K562 (cell line): ENCODE measurements around the gene PGM2. TPM values are rescaled to one million over a fixed set of nuclear protein-coding genes. Genes with fewer than 3 reads are reported as not detected.
A peak's percentile ranks its signal among the peaks of the same experiment; 100 is the strongest.

Experiments
- ATAC-seq: fragments of 200-7000 bp; cut with Tn5 transposase; 3 replicates; pipeline ENCODE4 v1.9.1; 2020; ENCODE audit warnings: moderate library complexity
- BruUV-seq: library from RNA; stranded (reverse); fragments of 400-500 nt; replicated peaks from 2 replicates; lab custom pipeline; 2021; lab: Mats Ljungman, UMichigan
- CTCF ChIA-PET: fragments of 300-600 bp; formaldehyde crosslinking; extraction: SDS; loops from one replicate; lab custom pipeline; 2021; ENCODE audit warnings: low intra/inter-chr PET ratio; lab: Yijun Ruan, JAX
- POLR2A ChIA-PET: fragments of 300-600, 350-650 bp; sonication (Branson Sonifier 250); formaldehyde crosslinking; extraction: SDS; loops from one replicate; lab custom pipeline; 2021; ENCODE audit warnings: antibody characterized with exemption, inconsistent platforms; lab: Yijun Ruan, JAX
- DNase-seq, 4 experiments: peaks; one replicate each; pipeline versions ENCODE4 v3.0.0 to v3.0.0-alpha.2; 2011 to 2018; ENCODE audit warnings: low spot score in 3 of 4, mixed read lengths in 3 of 4; ENCODE audit errors: extremely low read depth in 1 of 4
- FAIRE-seq: peaks from 2 replicates; lab custom pipeline; 2011; peaks lifted over from hg19 to GRCh38; lab: Jason Lieb, UNC
- H2AFZ ChIP-seq: 2 replicates; pipeline ENCODE4 v1.6.0; 2011; ENCODE audit warnings: low read depth, low read length, control low read depth, inconsistent platforms
- H3K27ac ChIP-seq: fragments of 200-600 bp; 3 replicates; pipeline ENCODE4 v1.8.0; 2011; ENCODE audit warnings: low read depth, mild to moderate bottlenecking, control low read depth, inconsistent platforms, low read length, moderate library complexity, mixed read lengths; ENCODE audit errors: extremely low read depth
- H3K27me3 ChIP-seq, 2 experiments: fragments of 300-600 bp in 1 of 2; 2 replicates in 1 of 2; 3 replicates in 1 of 2; pipeline versions ENCODE4 v1.6.0 to v1.8.0; 2011; ENCODE audit warnings: inconsistent platforms in 2 of 2, low read length in 2 of 2, mild to moderate bottlenecking in 1 of 2, mixed read lengths in 1 of 2, moderate library complexity in 1 of 2; ENCODE audit not compliant: control insufficient read depth in 2 of 2, insufficient read depth in 2 of 2
- H3K36me3 ChIP-seq: fragments of 300-600 bp; 3 replicates; pipeline ENCODE4 v1.8.0; 2011; ENCODE audit warnings: mild to moderate bottlenecking, low read length, inconsistent platforms; ENCODE audit not compliant: control insufficient read depth, insufficient read depth
- H3K4me1 ChIP-seq, 2 experiments: fragments of 200-600 bp in 1 of 2; replicated peaks in 1 of 2; 2 replicates in 1 of 2; 3 replicates in 1 of 2; pipeline versions ENCODE4 v1.5.1 to v1.8.0; 2011; ENCODE audit warnings: inconsistent platforms in 2 of 2, low read length in 2 of 2, mild to moderate bottlenecking in 1 of 2, mixed read lengths in 1 of 2, moderate library complexity in 1 of 2; ENCODE audit not compliant: control insufficient read depth in 2 of 2, insufficient read depth in 2 of 2
- H3K4me2 ChIP-seq: 2 replicates; pipeline ENCODE4 v1.6.1; 2011; ENCODE audit warnings: low read length, control low read depth, inconsistent platforms, mixed read lengths; ENCODE audit not compliant: insufficient read depth
- H3K4me3 ChIP-seq: fragments of 200-600 bp; sonication (generic), shearing (Covaris generic); 2 replicates; pipeline ENCODE4 v1.5.1; 2016; ENCODE audit warnings: control low read depth, inconsistent platforms
- H3K79me2 ChIP-seq: fragments of 200-600 bp; 3 replicates; pipeline ENCODE4 v1.8.0; 2011; ENCODE audit warnings: low read length, inconsistent platforms; ENCODE audit not compliant: control insufficient read depth, insufficient read depth
- H3K9ac ChIP-seq, 2 experiments: 2 replicates each; pipeline versions ENCODE4 v1.6.0 to v1.6.1; 2011; ENCODE audit warnings: low read depth in 2 of 2, low read length in 2 of 2, control low read depth in 1 of 2, inconsistent platforms in 1 of 2, mild to moderate bottlenecking in 1 of 2, mixed read lengths in 1 of 2; ENCODE audit not compliant: insufficient read depth in 1 of 2
- H3K9me1 ChIP-seq: one replicate; pipeline ENCODE4 v1.6.0; 2011; ENCODE audit warnings: inconsistent platforms, mild to moderate bottlenecking, low read length, moderate library complexity; ENCODE audit not compliant: control insufficient read depth, insufficient read depth
- H3K9me3 ChIP-seq: replicated peaks from 2 replicates; pipeline ENCODE4 v1.5.1; 2011; ENCODE audit warnings: low read depth, low read length, inconsistent platforms; ENCODE audit not compliant: control insufficient read depth, insufficient read depth
- H4K20me1 ChIP-seq: replicated peaks from 2 replicates; pipeline ENCODE4 v1.6.1; 2011; ENCODE audit warnings: low read length, inconsistent platforms, mixed read lengths; ENCODE audit not compliant: control insufficient read depth, insufficient read depth
- L3MBTL2 ChIP-seq: fragments of 450-650 bp; IDR thresholded peaks from 2 replicates; pipeline ENCODE4 v1.6.1; 2016; ENCODE audit warnings: mild to moderate bottlenecking, moderate library complexity
- PCBP1 ChIP-seq: fragments of 200-400 bp; formaldehyde crosslinking; IDR thresholded peaks from 2 replicates; pipeline ENCODE4 v1.6.1; 2018; ENCODE audit warnings: mild to moderate bottlenecking, low read depth, low read length; ENCODE audit not compliant: poor library complexity, severe bottlenecking
- STAT5A ChIP-seq: IDR thresholded peaks from 2 replicates; pipeline ENCODE4 v1.6.1; 2012; ENCODE audit warnings: low read length, inconsistent platforms, borderline replicate concordance
- TFAM ChIP-seq: fragments of 250-450 bp; sonication (Bioruptor Pico); conservative IDR thresholded peaks from 2 replicates; pipeline ENCODE4 v1.5.0; 2021; ENCODE audit warnings: mild to moderate bottlenecking, moderate library complexity
- ZNF507 ChIP-seq: conservative IDR thresholded peaks from 2 replicates; pipeline ENCODE4 v1.6.1; 2017; ENCODE audit warnings: missing genetic modification characterization, missing compliant biosample characterization
- WGBS: fragments of 100-300 bp; shearing (Covaris generic); methylation state at CpG from one replicate; pipeline ENCODE4 v1.1.6; 2016; ENCODE audit warnings: low coverage, mixed read lengths; ENCODE audit not compliant: insufficient coverage; ENCODE audit errors: missing lambda C conversion rate; 5-methylcytosine and 5-hydroxymethylcytosine counted together
- in situ Hi-C: fragments of 300-500 bp; cut with MboI; formaldehyde crosslinking; loops from 4 replicates; pipeline ENCODE4 v1.15.0; 2018; ENCODE audit warnings: inconsistent platforms, mixed read lengths
- intact Hi-C: fragments of 100-400 bp; cut with micrococcal nuclease; formaldehyde crosslinking; loops from 2 replicates; pipeline ENCODE4 v1.14.2; 2022
- polyA plus RNA-seq, 8 experiments: library from polyadenylated mRNA; depleted of rRNA in 4 of 8; stranded (reverse) in 5 of 8; unstranded in 3 of 8; fragments of >200 nt; fragmentation: Nextera tagmentation in 2 of 8; fragmentation: Illumina TruSeq in 1 of 8; extraction: Ambion mirVana in 2 of 8; extraction: Trizol in 1 of 8; gene quantifications; 2 replicates each; pipeline versions ENCODE4 v1.2.1 to v1.2.3, GENCODE V29; 2011 to 2014; ENCODE audit warnings: inconsistent platforms in 1 of 8, missing spikeins in 1 of 8
- total RNA-seq, 7 experiments: library from RNA; depleted of rRNA in 6 of 7; stranded (reverse); fragments of >200 nt in 6 of 7; fragmentation: Illumina TruSeq in 2 of 7; extraction: Trizol in 2 of 7; gene quantifications; 2 replicates each; pipeline versions ENCODE4 v1.2.1 to v1.2.3, GENCODE V29; 2011 to 2021; ENCODE audit warnings: low replicate concordance in 1 of 7
- TF ChIP-seq, protein P1 (sequence below): fragments of 450-650 bp; formaldehyde crosslinking; IDR thresholded peaks from 2 replicates; pipeline ENCODE4 v1.4.0; 2020; ENCODE audit warnings: mild to moderate bottlenecking, mixed read lengths
- TF ChIP-seq, protein P2 (sequence below): fragments of 250-450 bp; sonication (Bioruptor Pico); IDR thresholded peaks from 2 replicates; pipeline ENCODE4 v1.4.0; 2020; ENCODE audit warnings: mild to moderate bottlenecking, moderate library complexity
- TF ChIP-seq, protein P3 (sequence below): sonication (generic); formaldehyde crosslinking; IDR thresholded peaks from 2 replicates; pipeline ENCODE4 v1.8.0; 2023; ENCODE audit warnings: mild to moderate bottlenecking, missing genetic modification reagents
- TF ChIP-seq, protein P4 (sequence below): fragments of 250-450 bp; sonication (Bioruptor Pico); IDR thresholded peaks from 2 replicates; pipeline ENCODE4 v1.8.0; 2022; ENCODE audit warnings: moderate library complexity, mild to moderate bottlenecking, inconsistent platforms

The PGM2 gene
- total and polyA plus RNA-seq, 9 of the 15 experiments (the other 6 are each of a cell fraction or from before 2014, with no cell fraction given), result 15.2 to 77.3 (median 51.4) TPM

DNA sequence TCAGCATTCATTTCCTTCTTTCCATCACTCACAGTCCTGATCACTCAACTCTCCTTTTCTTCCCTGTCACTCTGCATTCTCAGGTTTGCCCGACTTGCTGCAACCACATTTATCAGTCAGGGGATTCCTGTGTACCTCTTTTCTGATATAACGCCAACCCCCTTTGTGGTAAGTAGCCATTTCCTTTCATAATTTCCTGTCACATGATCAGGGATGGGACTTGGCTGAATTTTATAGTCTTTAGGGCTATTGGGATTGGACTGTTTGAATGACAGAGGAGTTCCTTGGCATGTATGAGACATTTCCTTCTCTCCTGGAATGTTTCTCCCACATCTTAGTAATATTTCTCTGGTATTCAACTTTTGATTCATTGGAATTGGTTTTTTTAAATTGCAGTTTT lies 11.0 kb downstream of the PGM2 start:
- no peak for DNase-seq
- ChIA-PET CTCF (no interaction called here), POLR2A (no interaction called here)
- no peaks in the 10 kb centered on the region for H3K79me2 ChIP-seq
- no peak overlapping the region for H3K27ac ChIP-seq
- H3K4me3 ChIP-seq, result no peak overlapping the region
- H2AFZ ChIP-seq, result no peak overlapping the region
- H3K36me3 ChIP-seq, result peaks cover 85% of the 10 kb centered on the region
- 72% methylated on average over 2 of the region's 2 CpGs for WGBS
- no peak for TF ChIP-seq STAT5A
- TF ChIP-seq, protein P1, sequence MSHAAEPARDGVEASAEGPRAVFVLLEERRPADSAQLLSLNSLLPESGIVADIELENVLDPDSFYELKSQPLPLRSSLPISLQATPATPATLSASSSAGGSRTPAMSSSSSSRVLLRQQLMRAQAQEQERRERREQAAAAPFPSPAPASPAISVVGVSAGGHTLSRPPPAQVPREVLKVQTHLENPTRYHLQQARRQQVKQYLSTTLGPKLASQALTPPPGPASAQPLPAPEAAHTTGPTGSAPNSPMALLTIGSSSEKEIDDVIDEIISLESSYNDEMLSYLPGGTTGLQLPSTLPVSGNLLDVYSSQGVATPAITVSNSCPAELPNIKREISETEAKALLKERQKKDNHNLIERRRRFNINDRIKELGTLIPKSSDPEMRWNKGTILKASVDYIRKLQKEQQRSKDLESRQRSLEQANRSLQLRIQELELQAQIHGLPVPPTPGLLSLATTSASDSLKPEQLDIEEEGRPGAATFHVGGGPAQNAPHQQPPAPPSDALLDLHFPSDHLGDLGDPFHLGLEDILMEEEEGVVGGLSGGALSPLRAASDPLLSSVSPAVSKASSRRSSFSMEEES, result peak; percentile 53
- peaks cover 3% of the 10 kb centered on the region for H3K9me1 ChIP-seq
- in situ Hi-C loops, result no loop called here
- H3K9me3 ChIP-seq, result no peaks in the 10 kb centered on the region
- H4K20me1 ChIP-seq, result no peaks in the 10 kb centered on the region
- no peaks in the 10 kb centered on the region for H3K4me1 ChIP-seq
- H3K9ac ChIP-seq, result no peak overlapping the region
- no peak for ATAC-seq
- no TSS peak for BruUV-seq
- no peaks in the 10 kb centered on the region for H3K27me3 ChIP-seq
- no peak for FAIRE-seq
- H3K4me2 ChIP-seq, result no peak overlapping the region
- intact Hi-C loops, result no loop called here

DNA sequence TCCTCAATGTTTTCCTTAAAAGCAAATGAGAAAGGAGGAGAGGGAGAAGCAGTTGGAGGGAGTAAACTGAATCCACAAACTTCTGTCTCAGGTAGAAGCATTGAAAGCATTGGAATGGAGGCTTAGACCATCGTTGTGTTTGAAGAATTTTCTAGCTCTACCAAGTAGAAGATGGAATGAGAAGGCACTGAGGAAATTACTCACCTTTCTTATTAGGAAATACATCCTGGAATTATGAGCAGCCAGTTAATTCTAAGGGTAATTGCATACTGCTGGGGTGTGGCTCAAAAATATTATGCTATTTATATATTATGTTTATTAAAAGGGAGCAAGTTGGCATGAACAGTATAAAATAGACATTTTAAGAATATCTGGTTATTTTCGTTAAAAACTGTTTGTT lies 12.9 kb downstream of the PGM2 start:
- Histone ChIP-seq H3K4me2 (no peak overlapping the region), H3K79me2 (no peaks in the 10 kb centered on the region), H3K27me3 (no peaks in the 10 kb centered on the region), H3K27ac (no peak overlapping the region), H3K9me3 (no peaks in the 10 kb centered on the region), H3K9ac (no peak overlapping the region), H3K4me1 (no peaks in the 10 kb centered on the region), H3K4me3 (no peak overlapping the region)
- intact Hi-C loops, result no loop called here
- in situ Hi-C loops, result no loop called here
- WGBS, result 43% methylated on average over 2 of the region's 2 CpGs
- FAIRE-seq (no peak), ATAC-seq (no peak), DNase-seq (no peak)
- POLR2A ChIA-PET, result no interaction called here
- no peak for TF ChIP-seq PCBP1
- TF ChIP-seq, protein P2, sequence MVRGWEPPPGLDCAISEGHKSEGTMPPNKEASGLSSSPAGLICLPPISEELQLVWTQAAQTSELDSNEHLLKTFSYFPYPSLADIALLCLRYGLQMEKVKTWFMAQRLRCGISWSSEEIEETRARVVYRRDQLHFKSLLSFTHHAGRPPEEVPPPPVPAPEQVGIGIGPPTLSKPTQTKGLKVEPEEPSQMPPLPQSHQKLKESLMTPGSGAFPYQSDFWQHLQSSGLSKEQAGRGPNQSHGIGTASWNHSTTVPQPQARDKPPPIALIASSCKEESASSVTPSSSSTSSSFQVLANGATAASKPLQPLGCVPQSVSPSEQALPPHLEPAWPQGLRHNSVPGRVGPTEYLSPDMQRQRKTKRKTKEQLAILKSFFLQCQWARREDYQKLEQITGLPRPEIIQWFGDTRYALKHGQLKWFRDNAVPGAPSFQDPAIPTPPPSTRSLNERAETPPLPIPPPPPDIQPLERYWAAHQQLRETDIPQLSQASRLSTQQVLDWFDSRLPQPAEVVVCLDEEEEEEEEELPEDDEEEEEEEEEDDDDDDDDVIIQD (CRISPR knock-in tag), result no peak
- TF ChIP-seq L3MBTL2, result no peak
- TF ChIP-seq, protein P3, sequence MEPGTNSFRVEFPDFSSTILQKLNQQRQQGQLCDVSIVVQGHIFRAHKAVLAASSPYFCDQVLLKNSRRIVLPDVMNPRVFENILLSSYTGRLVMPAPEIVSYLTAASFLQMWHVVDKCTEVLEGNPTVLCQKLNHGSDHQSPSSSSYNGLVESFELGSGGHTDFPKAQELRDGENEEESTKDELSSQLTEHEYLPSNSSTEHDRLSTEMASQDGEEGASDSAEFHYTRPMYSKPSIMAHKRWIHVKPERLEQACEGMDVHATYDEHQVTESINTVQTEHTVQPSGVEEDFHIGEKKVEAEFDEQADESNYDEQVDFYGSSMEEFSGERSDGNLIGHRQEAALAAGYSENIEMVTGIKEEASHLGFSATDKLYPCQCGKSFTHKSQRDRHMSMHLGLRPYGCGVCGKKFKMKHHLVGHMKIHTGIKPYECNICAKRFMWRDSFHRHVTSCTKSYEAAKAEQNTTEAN, result no peak
- TF ChIP-seq, protein P4, sequence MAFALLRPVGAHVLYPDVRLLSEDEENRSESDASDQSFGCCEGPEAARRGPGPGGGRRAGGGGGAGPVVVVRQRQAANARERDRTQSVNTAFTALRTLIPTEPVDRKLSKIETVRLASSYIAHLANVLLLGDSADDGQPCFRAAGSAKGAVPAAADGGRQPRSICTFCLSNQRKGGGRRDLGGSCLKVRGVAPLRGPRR, result no peak
- no peak for TF ChIP-seq TFAM (CRISPR knock-in tag)
- no peak for TF ChIP-seq ZNF507 (tag)
- TF ChIP-seq, all 486 proteins: peak for 0
- BruUV-seq, result no TSS peak
- CTCF ChIA-PET, result no interaction called here
- H3K9me1 ChIP-seq, result no peaks in the 10 kb centered on the region
- no peaks in the 10 kb centered on the region for H4K20me1 ChIP-seq
- peaks cover 82% of the 10 kb centered on the region for H3K36me3 ChIP-seq
- no peak overlapping the region for H2AFZ ChIP-seq
